ENCODE results near the gene CLTB. TPM values are rescaled to one million over a fixed set of nuclear protein-coding genes. Genes with fewer than 3 reads are reported as not detected.

The CLTB gene
- total RNA-seq, 1 experiment from 2014 or later = 58.6 TPM

DNA sequence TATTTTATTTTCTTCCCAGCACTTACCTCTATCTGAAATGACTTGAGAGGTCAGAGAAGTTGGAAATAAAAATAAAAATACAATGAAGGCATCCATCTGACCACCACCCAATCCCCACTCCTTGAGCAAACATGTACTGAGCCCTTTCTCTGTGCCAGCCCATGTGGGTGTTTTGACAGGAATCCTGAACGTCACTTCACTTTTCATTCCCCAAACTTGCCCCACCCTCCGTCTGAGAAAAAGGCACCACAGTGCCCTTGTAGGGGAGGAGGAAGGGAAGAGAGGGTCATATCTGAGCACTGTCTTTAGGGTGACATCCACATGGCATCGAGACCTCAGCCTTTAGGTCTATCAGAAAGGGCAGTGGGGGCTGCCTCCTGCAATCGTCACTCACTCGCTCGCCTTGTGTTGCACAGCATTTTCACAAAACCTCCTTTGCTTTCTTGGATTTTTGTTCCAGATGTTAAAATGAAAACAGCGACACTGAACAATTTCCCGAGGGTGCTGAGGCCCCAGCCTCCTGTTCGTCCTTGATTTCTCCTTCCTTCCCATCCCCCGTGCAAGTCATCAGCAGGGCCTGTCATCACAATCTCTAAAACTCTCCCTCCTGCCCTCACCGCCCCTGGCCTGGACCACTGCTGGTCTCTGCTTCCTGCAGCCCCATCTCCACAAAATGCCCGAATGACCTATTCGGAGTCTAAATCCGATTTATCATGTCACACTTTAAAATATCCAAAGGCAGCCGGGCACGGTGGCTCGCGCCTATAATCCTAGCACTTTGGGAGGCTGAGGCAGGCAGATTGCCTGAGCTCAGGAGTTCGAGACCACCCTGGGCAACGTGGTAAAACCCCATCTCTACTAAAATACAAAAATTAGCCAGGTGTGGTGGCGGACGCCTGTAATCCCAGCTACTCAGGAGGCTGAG is 14.8 kb downstream of the CLTB start (continued):
- TF ChIP-seq YY1 (IDR thresholded peaks at IDR 0.05; ENCODE audit: extremely low read depth, insufficient replicate concordance, low read depth, low read length) = no peak

DNA sequence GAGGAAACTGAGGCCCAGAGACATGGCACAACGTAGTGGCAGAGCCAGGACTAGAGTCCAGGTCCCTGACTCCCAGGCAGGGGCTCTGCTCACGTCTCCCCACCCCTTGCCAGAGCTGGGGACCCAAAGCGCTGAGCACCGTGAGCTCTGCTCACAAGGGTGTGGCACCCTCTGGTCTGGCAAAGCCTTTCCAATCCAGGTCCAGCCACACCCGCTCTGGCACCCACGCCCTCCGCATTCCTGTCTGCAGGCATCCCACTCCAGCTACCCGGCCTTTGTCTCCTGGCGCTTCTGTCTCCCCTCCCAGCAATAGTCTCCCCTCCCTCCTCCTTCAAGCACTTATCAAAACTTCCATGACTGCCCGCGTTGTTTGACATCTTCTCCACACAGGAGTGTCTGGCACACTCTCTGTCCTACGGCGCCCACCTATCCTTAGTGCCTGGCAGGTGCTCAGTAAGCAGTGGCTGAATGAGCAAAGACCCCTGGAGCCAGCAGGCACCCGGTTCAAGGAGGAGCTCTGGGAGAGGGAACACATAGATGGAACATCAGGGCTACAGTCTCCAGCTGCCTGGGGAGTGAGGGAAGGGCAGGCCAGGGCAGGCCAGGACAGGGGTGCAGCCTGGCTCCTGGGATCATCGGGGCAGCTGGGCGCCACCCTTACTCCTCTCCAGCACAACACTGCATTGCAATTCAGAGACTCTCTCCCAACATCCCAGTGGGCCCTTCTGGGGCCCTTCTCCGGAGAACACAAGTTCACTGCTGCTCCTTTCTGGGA is 15.8 kb downstream of the CLTB start:
- Histone ChIP-seq H3K9me2 (ENCODE audit: insufficient read depth) (no peaks in the 10 kb centered on the region), H3K79me2 (ENCODE audit: insufficient read depth, low read length) (no peaks in the 10 kb centered on the region), H3K27ac (ENCODE audit: low read depth, low read length) (0 out of 2 replicates have a peak overlapping the region, but pooled peaks have one; percentile 16), H4K20me1 (ENCODE audit: insufficient read depth) (no peaks in the 10 kb centered on the region), H3K4me1 (ENCODE audit: control insufficient read depth in 1 of 2, insufficient read depth in 2 of 2, low read length in 2 of 2) (peaks cover 13 to 26% of the 10 kb centered on the region in 2 experiments), H3K27me3 (ENCODE audit: insufficient read depth, low read length) (no peaks in the 10 kb centered on the region), H3K9me3 (ENCODE audit: control insufficient read depth in 1 of 2, insufficient read depth in 1 of 2, low read depth in 1 of 2, low read length in 2 of 2) (no peaks in the 10 kb centered on the region), H3K4me2 (ENCODE audit: low read length) (peak overlapping the region; percentile 59), H2AFZ (ENCODE audit: low read depth, low read length, poor library complexity, severe bottlenecking) (no peak overlapping the region), H3K36me3 (ENCODE audit: control insufficient read depth in 1 of 2, insufficient read depth in 2 of 2, low read length in 2 of 2) (no peaks in the 10 kb centered on the region), H3K9ac (ENCODE audit: low read length) (0 out of 2 replicates have a peak overlapping the region, but pooled peaks have one; percentile 12), H3K4me3 (replicated peaks in 1 of 2; ENCODE audit: low read depth in 1 of 2, low read length in 2 of 2) (no peak overlapping the region)
- BruUV-seq (replicated peaks) = no TSS peak
- intact Hi-C loops (cut with micrococcal nuclease) = no loop called here
- RAD21 ChIA-PET (ENCODE audit: low non-redundant PET in 1 of 2, low total read pairs in 2 of 2, uncharacterized antibody in 2 of 2, unreplicated experiment in 2 of 2) = no interaction called here
- POLR2A ChIA-PET = no interaction called here
- no peak for DNase-seq (ENCODE audit: low read depth, low spot score)
- peak; percentile 77 for ATAC-seq
- CTCF ChIA-PET = no interaction called here
- TF ChIP-seq ZFX (IDR thresholded peaks at IDR 0.05) = no peak
- TF ChIP-seq JUND (IDR thresholded peaks at IDR 0.05) = no peak
- TF ChIP-seq POLR2A (IDR thresholded peaks at IDR 0.05; ENCODE audit: borderline replicate concordance, extremely low read depth, insufficient read depth, insufficient read length) = no peak
- TF ChIP-seq EGR1 (IDR thresholded peaks at IDR 0.05; ENCODE audit: low read depth) = no peak
- TF ChIP-seq CBX3 (IDR thresholded peaks at IDR 0.05; ENCODE audit: low read depth) = no peak
- no peak for TF ChIP-seq SIN3A (IDR thresholded peaks at IDR 0.05; ENCODE audit: low read depth)
- TF ChIP-seq EZH2 (IDR thresholded peaks at IDR 0.05) = no peak
- TF ChIP-seq SRF (IDR thresholded peaks at IDR 0.05; ENCODE audit: low read depth) = no peak
- TF ChIP-seq YY1 (IDR thresholded peaks at IDR 0.05; ENCODE audit: extremely low read depth, insufficient replicate concordance, low read depth, low read length) = no peak
- TF ChIP-seq, protein P1, sequence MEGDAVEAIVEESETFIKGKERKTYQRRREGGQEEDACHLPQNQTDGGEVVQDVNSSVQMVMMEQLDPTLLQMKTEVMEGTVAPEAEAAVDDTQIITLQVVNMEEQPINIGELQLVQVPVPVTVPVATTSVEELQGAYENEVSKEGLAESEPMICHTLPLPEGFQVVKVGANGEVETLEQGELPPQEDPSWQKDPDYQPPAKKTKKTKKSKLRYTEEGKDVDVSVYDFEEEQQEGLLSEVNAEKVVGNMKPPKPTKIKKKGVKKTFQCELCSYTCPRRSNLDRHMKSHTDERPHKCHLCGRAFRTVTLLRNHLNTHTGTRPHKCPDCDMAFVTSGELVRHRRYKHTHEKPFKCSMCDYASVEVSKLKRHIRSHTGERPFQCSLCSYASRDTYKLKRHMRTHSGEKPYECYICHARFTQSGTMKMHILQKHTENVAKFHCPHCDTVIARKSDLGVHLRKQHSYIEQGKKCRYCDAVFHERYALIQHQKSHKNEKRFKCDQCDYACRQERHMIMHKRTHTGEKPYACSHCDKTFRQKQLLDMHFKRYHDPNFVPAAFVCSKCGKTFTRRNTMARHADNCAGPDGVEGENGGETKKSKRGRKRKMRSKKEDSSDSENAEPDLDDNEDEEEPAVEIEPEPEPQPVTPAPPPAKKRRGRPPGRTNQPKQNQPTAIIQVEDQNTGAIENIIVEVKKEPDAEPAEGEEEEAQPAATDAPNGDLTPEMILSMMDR (IDR thresholded peaks at IDR 0.05 in 2 of 3, conservative IDR thresholded peaks at IDR 0.05 in 1 of 3; ENCODE audit: borderline replicate concordance in 1 of 3, insufficient read depth in 1 of 3, low read depth in 2 of 3, low read length in 2 of 3) = no peak
- TF ChIP-seq ELF1 (IDR thresholded peaks at IDR 0.05; ENCODE audit: borderline replicate concordance, low read depth) = no peak
- TF ChIP-seq EZH2phosphoT487 (IDR thresholded peaks at IDR 0.05; ENCODE audit: borderline replicate concordance) = no peak
- no peak for TF ChIP-seq CEBPB (IDR thresholded peaks at IDR 0.05; ENCODE audit: low read depth)
- no peak for TF ChIP-seq TCF7L2 (IDR thresholded peaks at IDR 0.05; ENCODE audit: borderline replicate concordance, extremely low read depth, insufficient read depth, insufficient read length)
- TF ChIP-seq, protein P2, sequence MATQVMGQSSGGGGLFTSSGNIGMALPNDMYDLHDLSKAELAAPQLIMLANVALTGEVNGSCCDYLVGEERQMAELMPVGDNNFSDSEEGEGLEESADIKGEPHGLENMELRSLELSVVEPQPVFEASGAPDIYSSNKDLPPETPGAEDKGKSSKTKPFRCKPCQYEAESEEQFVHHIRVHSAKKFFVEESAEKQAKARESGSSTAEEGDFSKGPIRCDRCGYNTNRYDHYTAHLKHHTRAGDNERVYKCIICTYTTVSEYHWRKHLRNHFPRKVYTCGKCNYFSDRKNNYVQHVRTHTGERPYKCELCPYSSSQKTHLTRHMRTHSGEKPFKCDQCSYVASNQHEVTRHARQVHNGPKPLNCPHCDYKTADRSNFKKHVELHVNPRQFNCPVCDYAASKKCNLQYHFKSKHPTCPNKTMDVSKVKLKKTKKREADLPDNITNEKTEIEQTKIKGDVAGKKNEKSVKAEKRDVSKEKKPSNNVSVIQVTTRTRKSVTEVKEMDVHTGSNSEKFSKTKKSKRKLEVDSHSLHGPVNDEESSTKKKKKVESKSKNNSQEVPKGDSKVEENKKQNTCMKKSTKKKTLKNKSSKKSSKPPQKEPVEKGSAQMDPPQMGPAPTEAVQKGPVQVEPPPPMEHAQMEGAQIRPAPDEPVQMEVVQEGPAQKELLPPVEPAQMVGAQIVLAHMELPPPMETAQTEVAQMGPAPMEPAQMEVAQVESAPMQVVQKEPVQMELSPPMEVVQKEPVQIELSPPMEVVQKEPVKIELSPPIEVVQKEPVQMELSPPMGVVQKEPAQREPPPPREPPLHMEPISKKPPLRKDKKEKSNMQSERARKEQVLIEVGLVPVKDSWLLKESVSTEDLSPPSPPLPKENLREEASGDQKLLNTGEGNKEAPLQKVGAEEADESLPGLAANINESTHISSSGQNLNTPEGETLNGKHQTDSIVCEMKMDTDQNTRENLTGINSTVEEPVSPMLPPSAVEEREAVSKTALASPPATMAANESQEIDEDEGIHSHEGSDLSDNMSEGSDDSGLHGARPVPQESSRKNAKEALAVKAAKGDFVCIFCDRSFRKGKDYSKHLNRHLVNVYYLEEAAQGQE (IDR thresholded peaks at IDR 0.05; ENCODE audit: low read depth) = no peak
